Stimulated activated CD4-positive, alpha-beta T cell treated with anti-CD3 and anti-CD28 coated beads, Interleukin-12 subunit alpha, Interleukin-12 subunit beta, amount 100 ng/mL, for 4 hours (primary cell): Measurements from ENCODE around the gene GEMIN5.
"Not testable (repeated sequence)": the region's sequence is repeated elsewhere in the genome, so short reads cannot be mapped to it uniquely, and the experiment has no call there.

Experiments
- DNase-seq: peaks from one replicate; pipeline ENCODE4 v3.0.0-alpha.2; 2020

GEMIN5 gene

DNA sequence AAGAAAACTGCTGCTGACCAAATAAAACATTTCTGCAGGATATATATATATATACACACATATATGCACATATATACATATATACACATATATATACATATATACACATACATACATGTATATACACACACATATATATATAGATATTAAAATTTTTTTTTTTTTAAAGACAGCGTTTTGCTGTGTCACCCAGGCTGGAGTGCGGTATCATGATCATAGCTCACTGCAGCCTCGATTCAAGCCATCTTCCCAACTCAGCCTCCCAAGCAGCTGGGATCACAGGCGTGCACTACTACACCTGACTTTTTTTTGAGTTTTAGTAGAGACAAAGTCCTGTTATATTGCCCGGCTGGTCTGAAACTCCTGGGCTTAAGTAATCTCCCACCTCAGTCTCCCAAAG is 5.5 kb upstream of the GEMIN5 start:
- DNase-seq, result no peak

GRCh38 chr5:154940772-154941620 is 3.0 kb upstream of the GEMIN5 start, which contains the start of gene MRPL22:
Gene MRPL22, plus strand, starts transcription at chr5:154941073. Its CDS starts 38 bp downstream, at chr5:154941111.
- DNase-seq, result peak; percentile 93

DNA sequence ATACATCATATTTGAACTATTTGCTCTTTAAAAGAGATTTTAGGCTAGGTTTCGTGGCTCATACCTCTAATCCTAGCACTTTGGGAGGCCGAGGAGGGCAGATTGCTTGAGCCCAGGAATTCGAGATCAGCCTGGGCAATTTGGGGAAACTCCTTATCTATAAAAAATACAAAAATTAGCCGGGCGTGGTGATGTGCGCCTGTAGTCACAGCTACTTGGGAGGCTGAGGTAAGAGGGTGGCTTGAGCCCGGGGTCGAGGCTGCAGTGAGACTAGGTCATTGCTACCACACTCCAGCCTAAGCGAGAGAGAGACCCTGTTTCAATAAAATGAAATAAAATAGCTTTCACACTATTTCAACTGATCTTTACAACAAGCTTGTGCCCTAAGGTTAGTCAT is 2.4 kb upstream of the GEMIN5 start:
- no peak for DNase-seq

GRCh38 chr5:154939387-154939786 is 1.4 kb upstream of the GEMIN5 start:
- DNase-seq, result not testable (repeated sequence)

GRCh38 chr5:154937186-154937717 is 759 bp downstream of the GEMIN5 start:
- no peak for DNase-seq

DNA sequence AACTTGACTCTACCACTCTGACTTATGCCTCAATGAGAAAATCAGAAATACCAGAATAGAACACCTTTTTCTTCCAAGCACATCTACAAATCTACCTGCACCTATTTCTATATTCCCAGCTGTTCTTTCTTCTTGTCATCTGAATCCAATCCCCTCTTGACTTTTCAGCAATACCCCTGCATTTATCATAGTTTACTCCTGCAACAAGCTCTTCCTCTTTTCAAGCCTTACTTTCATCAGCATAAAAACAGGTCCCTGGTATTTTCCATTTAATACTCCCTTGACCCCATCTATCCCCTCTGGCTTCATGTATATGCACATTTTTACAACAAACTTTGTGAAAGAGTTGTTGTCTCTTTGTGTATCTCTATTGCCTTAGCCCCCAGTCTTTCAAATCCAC is 3.1 kb downstream of the GEMIN5 start:
- DNase-seq, result no peak

GRCh38 chr5:154933537-154933936 is 4.5 kb downstream of the GEMIN5 start:
- DNase-seq, result no peak

DNA sequence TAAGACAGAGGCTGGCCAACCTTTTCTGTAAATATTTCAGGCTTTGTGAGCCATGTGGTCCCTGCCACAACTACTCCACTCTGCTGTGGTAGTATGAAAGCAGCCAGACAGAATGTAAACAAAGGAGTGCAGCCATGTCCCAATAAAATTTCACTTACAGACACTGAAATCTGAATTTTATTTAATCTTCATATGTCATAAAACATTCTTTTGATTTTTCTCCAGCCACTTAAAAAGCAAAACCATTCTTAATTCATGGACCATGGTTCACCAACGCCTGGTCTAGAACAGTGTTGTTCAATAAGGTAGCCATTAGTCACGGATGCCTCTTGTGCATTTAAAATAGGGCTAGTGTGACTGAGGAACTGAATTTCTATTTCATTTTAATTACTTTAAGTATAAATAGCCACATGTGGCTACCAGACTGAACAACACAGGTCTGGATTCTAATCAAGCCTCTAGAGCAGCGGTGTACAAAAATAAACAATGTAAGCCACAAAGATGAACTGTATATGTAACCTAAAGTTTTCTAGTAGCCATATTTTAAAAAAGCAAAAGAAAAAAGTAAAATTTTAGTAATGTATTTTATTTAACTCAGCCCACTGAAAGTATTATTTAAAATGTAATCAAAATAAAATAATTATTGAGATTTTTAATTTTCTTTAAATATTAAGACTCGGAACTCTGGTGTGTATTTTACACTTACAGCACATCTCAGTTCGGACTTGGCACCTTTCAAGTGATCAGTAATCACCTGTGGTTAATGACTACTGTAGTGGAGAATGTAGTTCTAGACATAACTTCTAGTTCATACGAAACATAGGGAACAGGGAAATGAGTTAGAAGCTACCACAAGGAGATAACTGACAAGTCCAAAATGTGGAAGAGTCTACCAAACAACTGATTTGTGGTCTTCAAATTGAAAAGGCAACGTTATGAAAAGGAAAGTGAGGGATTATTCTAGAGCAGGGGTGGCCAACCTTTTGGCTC is 14.3 kb downstream of the GEMIN5 start:
- no peak for DNase-seq

DNA sequence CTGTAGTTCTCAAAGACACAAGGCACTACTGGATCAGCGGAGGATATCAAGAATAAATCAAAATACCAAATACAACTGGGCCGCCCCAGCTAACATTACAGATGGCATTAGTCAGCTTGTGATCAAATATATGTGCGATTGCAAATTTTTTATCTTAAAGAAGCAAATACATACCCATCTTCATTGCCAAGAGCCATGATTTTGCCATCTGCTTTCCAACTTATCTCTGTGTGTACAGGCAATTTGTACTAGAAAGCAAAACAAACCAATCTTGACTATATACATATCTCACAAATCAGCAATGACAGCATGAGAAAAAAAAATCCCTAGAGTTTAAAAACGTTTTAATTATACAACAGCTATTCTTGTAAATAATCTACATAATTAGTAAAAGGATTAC is 20.3 kb downstream of the GEMIN5 start:
- no peak for DNase-seq

GRCh38 chr5:154916874-154917273 is 21.1 kb downstream of the GEMIN5 start:
- DNase-seq, result no peak

DNA sequence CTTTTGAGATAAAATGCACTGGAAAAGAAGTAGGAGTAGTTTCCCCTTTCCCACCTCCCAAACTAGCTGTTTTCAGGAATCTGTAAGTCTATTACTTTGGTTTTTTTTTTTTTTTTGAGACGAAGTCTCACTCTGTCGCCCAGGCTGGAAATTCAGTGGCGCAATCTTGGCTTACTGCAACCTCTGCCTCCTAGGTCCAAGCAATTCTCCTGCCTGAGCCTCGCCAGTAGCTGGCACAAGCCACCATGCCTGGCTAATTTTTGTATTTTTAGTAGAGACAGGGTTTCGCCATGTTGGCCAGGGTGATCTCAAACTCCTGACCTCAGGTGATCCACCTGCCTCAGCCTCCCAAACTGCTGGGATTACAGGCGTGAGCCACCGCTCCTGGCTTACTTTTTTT is 32.4 kb downstream of the GEMIN5 start:
- not testable (repeated sequence) for DNase-seq

DNA sequence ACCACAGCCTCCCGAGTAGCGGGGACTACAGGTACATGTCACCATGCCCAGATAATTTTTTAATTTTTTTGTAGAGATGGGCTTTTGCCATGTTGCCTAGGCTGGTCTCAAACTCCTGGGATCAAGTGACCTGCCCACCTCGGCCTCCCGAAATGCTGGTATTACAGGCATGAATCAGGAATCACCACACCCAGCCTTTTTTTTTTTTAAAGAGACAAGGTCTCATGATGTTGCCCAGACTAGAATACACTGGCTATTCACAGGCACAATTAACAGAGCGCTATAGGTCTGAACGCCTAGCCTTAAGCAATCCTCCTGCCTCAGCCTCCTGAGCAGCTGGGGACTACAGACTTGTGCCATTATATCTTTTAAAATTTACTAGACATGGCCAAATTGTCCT is 36.1 kb downstream of the GEMIN5 start:
- no peak for DNase-seq

- DNase-seq, result no peak
These were observed 36.7 kb downstream of the GEMIN5 start for GRCh38 chr5:154901276-154901675.

DNA sequence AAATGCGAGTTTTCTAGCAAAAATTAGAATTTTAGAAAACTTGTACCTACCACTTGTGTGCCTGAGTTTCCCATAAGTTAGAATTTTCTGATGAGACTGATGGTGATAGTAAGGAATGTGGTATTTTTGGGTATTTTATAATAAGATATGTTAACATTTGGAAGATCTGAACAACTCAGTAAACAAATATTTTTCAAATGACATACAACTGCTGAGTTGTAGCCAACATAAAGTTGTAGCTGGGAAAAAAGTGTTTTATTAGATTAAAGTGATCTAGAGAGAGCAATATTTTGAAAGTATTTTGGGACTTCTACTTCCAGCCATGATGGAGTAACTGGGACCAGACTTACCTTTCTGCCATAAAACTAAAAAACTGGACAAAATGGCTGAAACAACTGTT is 37.9 kb downstream of the GEMIN5 start:
- no peak for DNase-seq

DNA sequence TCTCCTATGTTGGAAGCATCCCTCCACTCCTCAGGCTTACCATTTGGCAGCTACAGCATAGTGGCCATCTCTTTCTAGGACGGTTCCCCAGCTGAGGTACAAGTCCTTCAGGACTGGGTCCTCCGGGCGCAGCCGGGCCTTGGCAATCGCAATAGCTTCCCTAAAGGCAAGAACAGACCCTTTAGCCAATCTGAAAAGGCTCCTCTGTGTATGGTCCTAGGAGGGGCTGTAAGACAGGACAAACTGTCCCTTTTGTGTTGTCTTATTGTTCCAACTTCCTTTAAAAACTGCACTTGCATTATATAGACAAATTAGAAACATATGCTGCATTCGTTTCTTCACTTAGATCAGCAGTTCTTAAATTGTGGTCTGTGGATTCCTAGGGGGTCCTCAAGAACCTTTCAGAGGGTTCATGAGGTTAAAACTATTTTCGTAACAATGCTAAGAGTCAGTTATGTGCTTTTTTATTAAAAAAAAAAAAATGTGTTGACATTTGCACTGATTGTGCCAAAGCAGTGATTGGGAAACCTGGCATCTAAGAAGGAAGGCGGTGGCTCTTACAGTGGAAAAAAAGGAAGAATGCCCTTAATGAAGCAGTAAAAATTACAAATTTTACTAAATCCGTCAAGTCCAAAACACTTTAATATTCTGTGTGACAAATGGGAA is 38.7 kb downstream of the GEMIN5 start:
- no peak for DNase-seq

- no peak for DNase-seq
These were observed 39.8 kb downstream of the GEMIN5 start for GRCh38 chr5:154898210-154898609.

DNA sequence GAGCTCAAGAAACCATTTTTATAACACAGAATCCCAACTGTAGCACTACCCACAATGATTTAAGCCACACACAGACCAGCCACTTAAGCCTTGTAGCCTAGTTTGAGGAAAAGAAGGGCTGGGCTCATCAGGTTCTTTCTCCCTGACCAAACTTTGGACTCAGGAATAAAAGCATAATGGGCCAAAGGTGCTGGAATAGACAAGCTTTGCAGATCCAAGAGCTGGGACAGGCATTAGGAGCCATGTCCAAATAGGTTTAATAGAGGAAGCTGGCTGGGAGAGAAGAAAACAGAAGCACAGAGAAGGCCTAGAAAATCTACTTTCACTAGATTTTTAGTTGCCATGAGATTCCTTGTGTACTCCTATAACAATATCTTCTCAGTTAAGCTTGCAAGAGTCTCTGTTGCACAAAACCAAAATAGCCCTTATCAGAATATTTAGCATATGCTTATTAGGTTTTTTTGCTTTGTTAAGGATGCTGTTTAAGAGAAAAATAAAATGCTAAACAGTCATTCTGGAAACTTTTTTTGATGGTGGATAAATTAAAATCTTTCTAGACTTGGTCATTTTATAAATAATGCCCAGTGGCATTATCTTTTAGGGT is 41.3 kb downstream of the GEMIN5 start:
- no peak for DNase-seq

DNA sequence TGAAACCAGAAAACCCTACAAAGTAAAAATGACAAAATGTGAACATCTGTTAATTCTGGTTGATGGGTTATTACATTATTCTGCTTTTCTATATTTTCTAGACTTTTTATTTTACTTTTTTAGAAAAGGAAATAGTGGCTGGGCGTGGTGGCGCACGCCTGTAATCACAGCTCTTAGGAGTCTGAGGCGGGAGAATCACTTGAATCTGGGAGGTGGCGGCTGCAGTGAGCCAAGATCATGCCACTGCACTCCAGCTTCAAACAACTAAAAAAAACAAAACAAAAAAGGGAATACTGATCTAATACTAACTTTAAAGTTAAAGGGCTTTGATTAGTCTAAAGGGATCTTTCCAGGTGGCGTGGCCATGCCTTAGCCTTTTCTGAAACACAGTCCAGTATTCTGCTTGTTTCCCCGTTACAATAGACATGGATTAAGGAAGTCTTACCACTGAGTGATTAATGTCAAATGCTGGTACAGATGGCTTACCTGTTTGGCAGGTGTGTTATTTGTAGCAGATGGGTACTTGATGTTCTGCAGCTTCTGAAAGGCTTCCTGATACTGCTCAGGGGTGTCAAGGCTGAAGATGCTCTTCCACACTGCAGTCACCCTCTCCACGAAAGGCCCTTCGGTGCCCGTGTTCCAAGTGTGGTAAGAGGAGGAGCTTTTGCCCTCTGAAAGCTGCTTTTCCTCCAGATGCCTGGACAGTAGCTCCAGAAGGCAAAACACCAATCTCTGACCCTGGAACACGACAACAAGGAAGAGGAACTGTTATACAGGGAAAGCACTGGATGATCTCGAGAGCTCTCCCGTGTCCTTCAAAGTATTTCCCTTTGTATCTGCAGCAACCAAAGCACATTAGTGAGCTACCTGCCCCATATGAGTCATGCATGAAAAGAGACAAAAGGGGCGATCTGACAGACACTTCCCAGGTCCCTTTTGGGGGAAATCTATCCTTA is 42.1 kb downstream of the GEMIN5 start:
- no peak for DNase-seq

DNA sequence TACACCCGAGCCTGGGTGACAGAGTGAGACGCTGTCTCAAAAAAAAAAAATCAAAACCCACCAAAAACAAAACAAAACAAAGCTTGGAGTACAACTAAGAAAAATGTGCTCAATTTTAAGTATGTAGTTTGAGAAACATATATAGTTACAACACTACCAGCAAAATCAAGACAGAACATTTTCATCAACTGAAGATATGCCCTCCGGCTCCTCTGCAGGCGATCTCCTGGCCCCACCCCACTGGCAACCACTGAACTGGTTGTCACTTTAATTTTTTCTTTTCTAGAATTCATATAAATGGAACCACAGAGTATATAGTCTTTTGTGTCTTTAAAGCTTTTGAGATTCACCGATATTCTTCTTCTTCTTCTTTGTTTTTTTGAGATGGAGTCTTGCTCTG is 44.6 kb downstream of the GEMIN5 start:
- DNase-seq, result no peak

GRCh38 chr5:154892369-154892771 is 45.6 kb downstream of the GEMIN5 start:
- no peak for DNase-seq

GRCh38 chr5:154885439-154885838 is 52.6 kb downstream of the GEMIN5 start:
- no peak for DNase-seq
